Right renal cortex interstitium (tissue), 3 donors: ENCODE data around the gene EXOSC6. TPM values are rescaled to one million over a fixed set of nuclear protein-coding genes. Genes with fewer than 3 reads are reported as not detected.
"Not testable (repeated sequence)": the region's sequence is repeated elsewhere in the genome, so short reads cannot be mapped to it uniquely, and the experiment has no call there.

Experiments used
- DNase-seq, 3 donors: peaks; one replicate each; pipeline ENCODE4 v3.0.0-alpha.2; 2013; ENCODE audit warnings: low read depth in 3 of 3, low spot score in 2 of 3
- polyA plus RNA-seq, 3 donors: library from polyadenylated mRNA; unstranded; fragments of 120-200 nt; gene quantifications; one replicate each; pipeline ENCODE4 v1.2.1, GENCODE V29; 2013; ENCODE audit not compliant: insufficient read length in 3 of 3

EXOSC6 gene
- polyA plus RNA-seq, 3 donors, result 11.0 to 13.9 (median 13.7) TPM

DNA sequence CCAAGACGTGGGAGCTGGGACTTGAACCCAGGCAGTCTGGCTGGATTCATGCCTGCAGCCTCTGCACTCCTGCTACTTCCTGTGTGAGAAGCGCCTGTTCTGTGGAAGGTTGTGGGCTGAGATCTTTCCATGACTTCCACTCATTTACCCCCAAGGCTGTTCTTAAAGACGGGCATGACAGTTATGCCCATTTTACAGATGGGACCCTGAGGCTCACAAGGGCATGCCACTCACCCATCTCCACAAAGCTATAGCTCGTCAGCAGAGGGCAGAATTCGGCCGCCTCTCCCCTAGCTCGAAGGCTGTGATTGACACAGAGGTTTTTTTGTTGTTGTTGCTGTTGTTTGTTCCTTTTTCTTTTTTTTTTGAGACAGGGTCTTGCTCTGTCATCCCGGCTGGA lies 51.7 kb downstream of the EXOSC6 start:
- not testable (repeated sequence) for DNase-seq

DNA sequence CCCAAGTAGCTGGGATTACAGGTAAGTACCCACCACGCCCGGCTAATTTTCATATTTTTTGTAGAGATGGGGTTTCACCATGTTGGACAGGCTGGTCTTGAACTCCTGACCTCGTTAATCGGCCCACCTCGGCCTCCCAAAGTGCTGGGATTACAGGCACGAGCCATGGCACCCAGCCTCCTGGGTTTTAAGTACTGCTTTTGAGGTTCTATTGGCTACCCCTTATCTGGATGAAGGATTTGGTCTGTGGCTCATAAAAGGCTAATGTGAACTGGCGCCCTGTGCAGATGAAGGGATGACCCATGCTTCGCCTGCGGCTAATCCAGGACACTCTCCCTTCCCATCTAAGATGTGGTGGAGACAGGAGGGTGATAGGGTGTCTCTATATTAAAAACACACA lies 52.6 kb downstream of the EXOSC6 start:
- DNase-seq, result not testable (repeated sequence)

DNA sequence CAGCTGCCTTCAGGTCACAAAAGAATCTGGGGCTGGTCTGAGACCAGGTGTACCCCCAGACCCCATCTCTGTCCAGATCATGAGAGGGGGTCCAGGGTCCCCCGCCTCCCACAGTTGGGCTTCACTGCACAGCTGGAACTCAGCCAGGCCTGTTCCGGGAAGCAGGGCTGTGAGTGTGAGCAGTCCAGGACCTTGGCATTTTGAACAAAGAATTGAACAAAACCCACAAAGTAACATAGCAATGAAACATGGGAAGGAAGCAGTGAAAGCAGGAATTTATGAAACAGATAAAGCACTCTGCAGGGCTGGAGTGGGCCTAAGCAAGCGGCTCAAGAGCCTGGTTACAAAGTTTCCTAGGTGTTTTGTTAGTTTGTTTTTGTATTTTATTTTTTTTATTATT lies 53.1 kb downstream of the EXOSC6 start:
- not testable (repeated sequence) for DNase-seq

DNA sequence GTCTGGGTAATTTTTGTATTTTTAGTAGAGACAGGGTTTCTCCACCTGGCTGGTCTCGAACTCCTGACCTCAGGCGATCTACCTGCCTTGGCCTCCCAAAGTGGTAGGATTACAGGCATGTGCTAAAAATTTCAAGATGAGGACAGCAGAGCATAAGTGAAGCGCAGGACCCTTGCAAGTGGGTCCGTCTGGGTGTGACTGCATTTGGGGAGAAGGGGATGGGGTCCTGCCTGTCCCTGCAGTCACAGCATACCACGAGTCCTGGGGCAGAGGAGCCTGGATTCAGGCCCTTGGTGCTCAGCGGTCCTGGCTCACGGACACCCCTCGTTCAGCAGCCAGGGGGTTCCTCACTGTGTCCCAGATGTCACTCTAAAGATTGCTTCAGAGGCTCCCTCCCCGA lies 53.5 kb downstream of the EXOSC6 start:
- not testable (repeated sequence) for DNase-seq

DNA sequence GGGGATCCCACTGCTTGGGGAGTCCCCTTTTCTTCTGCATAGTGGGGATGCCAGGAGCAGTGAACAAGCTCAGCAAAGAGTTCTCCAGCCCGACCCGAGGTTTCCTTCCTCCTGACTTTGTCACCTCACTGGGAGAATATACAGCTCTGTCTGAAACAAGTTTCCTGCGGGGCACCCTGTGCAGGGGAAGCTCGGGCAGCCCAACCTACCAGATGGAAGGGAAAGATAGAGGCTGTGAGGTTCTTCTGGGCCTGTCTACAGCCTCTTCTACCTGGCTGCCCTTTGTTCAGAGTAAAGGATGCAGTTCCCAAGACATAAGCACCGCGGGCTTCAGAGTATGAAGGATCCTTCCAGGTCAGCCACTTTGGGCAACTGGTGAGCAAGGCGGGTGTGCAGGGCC lies 54.1 kb downstream of the EXOSC6 start:
- not testable (repeated sequence) for DNase-seq

Other genes starting within 250 kb of the EXOSC6 start
- gene PDPR, start 137.6 kb downstream of the EXOSC6 start, polyA plus RNA-seq, result 10 to 100 TPM; 25.4 to 50.2 (median 36.0) TPM
- 10 to 100 TPM; 38.6 to 53.1 (median 48.3) TPM for gene CLEC18C, start 78.2 kb downstream of the EXOSC6 start, polyA plus RNA-seq
- gene AARS1, start 37.6 kb upstream of the EXOSC6 start, polyA plus RNA-seq, result 10 to 100 TPM; 82.7 to 97.8 (median 91.1) TPM
- gene DDX19B, start 47.2 kb upstream of the EXOSC6 start, polyA plus RNA-seq, result 10 to 100 TPM; 36.2 to 43.9 (median 40.6) TPM
- 10 to 100 TPM; 46.2 to 50.4 (median 47.0) TPM for gene DDX19A, start 95.0 kb upstream of the EXOSC6 start, polyA plus RNA-seq
- 10 to 100 TPM; 22.4 to 27.6 (median 24.2) TPM for gene ST3GAL2, start 187.2 kb upstream of the EXOSC6 start, polyA plus RNA-seq
- 10 to 100 TPM; 11.6 to 13.8 (median 12.8) TPM for gene FCSK, start 202.7 kb upstream of the EXOSC6 start, polyA plus RNA-seq